Measurements from ENCODE around the gene RPS5.
A peak's percentile ranks its signal among the peaks of the same experiment; 100 is the strongest.

DNA sequence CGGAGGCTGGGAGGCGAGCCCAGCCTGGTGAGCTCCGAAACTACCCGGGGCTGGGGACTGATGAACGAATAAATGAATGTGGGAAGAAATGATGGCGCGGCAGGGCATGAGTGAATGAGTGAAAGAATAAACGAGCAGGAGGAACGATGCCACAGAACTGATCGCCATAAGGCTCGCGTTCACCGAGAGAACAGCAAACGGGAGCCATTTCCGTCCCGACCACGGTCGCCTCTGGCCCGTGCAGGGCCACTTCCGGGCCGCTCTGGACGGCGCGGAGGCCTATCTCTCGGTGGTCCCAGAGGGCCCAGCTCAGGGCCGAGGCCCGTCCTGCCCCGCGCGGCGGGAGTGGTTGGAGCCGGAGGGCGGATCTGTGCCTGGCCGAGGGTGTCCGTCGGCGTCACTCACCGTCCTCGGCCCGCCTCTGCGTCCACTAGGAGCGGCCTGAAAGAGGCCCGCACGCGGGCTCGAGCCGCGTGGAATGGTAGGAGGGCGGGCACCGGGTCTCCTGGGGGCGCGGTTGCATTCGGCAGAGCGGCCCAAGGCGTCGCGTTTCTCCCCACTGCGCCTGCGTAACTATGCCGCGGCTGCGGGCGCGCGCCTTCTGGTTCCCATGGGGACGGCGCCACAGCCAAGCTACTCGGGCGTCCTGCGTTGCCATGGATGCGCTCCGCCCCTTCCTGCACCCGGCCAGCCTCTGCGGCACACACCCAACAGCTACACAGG, 24.6 kb upstream of the RPS5 start, which contains the start of gene ZNF497:
- TF ChIP-seq CTCF (IDR thresholded peaks at IDR 0.05) (peak in 1 of 3 experiments; percentile 19), POLR2A (IDR thresholded peaks at IDR 0.05) (no peak)

Measured in testis (tissue), 2 donors.